ENCODE data around the gene ABHD14A. TPM values are rescaled to one million over a fixed set of nuclear protein-coding genes. Genes with fewer than 3 reads are reported as not detected.

The ABHD14A gene
- total RNA-seq, 1 donor from 2014 or later: 0.79 TPM

GRCh38 chr3:51930439-51930838, 44.4 kb upstream of the ABHD14A start:
- TF ChIP-seq CTCF (IDR thresholded peaks at IDR 0.05; ENCODE audit: insufficient read depth, low read length, severe bottlenecking): no peak
- FAIRE-seq (no peak), DNase-seq (ENCODE audit: low read depth) (no peak)
- no peaks in the 10 kb centered on the region for H3K27me3 ChIP-seq (ENCODE audit: control insufficient read depth, insufficient read depth, low read length)
- H3K4me3 ChIP-seq (ENCODE audit: low read depth, low read length): no peak overlapping the region
- peaks cover 21% of the 10 kb centered on the region for H3K36me3 ChIP-seq (ENCODE audit: control insufficient read depth, insufficient read depth, low read length)

DNA sequence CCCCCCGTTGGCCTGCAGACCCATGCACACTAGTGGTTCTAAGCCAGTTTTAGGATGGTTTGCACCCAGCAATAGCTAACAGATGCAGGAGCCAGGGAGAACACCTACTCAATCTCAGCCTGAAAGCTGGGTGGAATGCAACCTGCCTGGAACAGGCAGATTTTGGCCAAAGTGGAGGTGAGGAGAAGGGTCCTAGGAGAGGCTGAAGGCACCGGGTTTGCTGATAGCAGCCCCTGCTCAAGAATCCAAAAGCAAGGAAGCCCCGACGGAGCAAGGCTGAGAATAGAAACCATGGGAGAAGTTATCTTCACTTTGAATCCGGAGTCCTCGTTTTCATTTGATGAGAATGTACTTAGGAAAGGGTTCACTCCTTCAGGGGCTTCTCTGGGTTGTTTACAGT, 43.1 kb upstream of the ABHD14A start:
- Histone ChIP-seq H3K27me3 (ENCODE audit: control insufficient read depth, insufficient read depth, low read length) (no peaks in the 10 kb centered on the region), H3K4me3 (ENCODE audit: low read depth, low read length) (no peak overlapping the region), H3K36me3 (ENCODE audit: control insufficient read depth, insufficient read depth, low read length) (peaks cover 26% of the 10 kb centered on the region)
- FAIRE-seq (no peak), DNase-seq (ENCODE audit: low read depth) (no peak)
- no peak for TF ChIP-seq CTCF (IDR thresholded peaks at IDR 0.05; ENCODE audit: insufficient read depth, low read length, severe bottlenecking)

GRCh38 chr3:51932471-51933370, 42.1 kb upstream of the ABHD14A start:
- FAIRE-seq (peak; percentile 52), DNase-seq (ENCODE audit: low read depth) (no peak)
- Histone ChIP-seq H3K27me3 (ENCODE audit: control insufficient read depth, insufficient read depth, low read length) (no peaks in the 10 kb centered on the region), H3K36me3 (ENCODE audit: control insufficient read depth, insufficient read depth, low read length) (peaks cover 35% of the 10 kb centered on the region), H3K4me3 (ENCODE audit: low read depth, low read length) (no peak overlapping the region)
- TF ChIP-seq CTCF (IDR thresholded peaks at IDR 0.05; ENCODE audit: insufficient read depth, low read length, severe bottlenecking): no peak

DNA sequence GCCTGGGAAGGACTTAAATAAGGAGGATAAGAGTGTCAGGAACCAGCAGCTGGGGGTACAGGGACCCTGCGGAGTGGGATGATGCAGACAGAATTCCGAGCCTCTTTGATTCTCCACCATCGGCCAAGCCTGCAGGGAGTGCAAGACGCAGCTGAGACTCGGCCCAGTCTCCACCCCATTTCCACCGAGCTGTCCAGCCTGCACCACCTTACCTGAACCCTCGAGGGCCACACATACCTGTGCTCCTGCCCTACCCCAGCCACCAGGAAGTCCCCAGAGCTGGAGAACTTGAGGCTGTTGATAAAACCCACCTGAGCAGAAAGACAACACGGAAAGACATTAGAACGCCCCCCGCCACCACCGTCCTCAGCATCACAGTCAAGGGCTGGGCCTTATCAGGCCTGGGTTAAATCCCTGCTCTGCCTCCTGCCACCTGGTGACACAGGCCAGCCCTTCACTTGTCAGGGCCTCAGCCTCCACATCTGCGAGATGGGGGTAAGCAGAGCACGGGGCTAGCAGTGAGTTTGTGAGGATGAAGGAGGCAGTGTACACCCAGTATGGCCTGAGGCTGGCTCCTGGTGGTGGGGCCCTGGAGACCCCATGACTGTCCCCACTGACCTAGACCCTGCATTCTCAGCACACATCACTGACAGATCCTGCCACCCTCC, 41.3 kb upstream of the ABHD14A start:
- Histone ChIP-seq H3K4me3 (ENCODE audit: low read depth, low read length) (no peak overlapping the region), H3K27me3 (ENCODE audit: control insufficient read depth, insufficient read depth, low read length) (no peaks in the 10 kb centered on the region), H3K36me3 (ENCODE audit: control insufficient read depth, insufficient read depth, low read length) (peaks cover 39% of the 10 kb centered on the region)
- DNase-seq (ENCODE audit: low read depth) (no peak), FAIRE-seq (no peak)
- TF ChIP-seq CTCF (IDR thresholded peaks at IDR 0.05; ENCODE audit: insufficient read depth, low read length, severe bottlenecking): no peak

DNA sequence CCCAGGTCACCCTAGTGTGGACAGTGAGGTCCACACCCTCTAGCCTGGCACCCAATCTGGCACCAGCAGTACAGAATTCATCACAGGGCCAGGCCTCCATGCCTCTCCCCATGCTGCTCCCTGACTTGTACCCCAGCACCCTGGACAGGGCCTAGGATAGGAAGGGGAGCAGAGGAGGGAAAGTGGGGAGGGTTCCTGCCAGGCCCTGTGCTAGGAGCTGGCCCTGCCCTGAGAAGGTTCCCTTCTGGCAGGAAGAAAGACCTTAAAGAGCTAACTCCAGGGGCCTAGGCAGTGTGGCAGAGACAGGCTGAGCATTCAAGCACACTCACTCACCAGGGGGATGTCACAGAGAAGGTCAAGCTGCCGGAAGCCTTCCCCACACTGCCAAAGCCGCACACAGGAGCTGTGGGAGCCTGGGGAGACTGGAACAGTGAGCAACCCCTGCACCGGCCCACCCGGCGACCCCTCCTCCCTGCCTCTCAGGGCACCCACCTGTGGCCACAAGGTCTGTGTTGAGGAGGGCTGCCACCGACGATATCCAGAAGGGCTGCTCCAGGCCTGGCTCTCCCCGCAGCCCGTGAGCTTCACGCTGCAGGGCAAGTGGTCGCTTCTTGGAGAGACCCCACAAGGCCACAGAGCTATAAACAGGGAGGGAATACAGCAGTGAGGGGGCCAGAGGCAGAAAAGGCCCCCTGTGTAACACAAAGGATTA, 40.6 kb upstream of the ABHD14A start:
- peaks cover 43% of the 10 kb centered on the region for H3K36me3 ChIP-seq (ENCODE audit: control insufficient read depth, insufficient read depth, low read length)
- DNase-seq (ENCODE audit: low read depth): no peak
- no peak for TF ChIP-seq CTCF (IDR thresholded peaks at IDR 0.05; ENCODE audit: insufficient read depth, low read length, severe bottlenecking)

More for the DNA sequence above, 40.6 kb upstream of the ABHD14A start:
- peak; percentile 40 for FAIRE-seq
- no peak overlapping the region for H3K4me3 ChIP-seq (ENCODE audit: low read depth, low read length)
- H3K27me3 ChIP-seq (ENCODE audit: control insufficient read depth, insufficient read depth, low read length): no peaks in the 10 kb centered on the region
